Left ventricle myocardium inferior (tissue), 1 donor: Measurements from ENCODE around the gene UBC. TPM values are rescaled to one million over a fixed set of nuclear protein-coding genes. Genes with fewer than 3 reads are reported as not detected.

Experiments used
- DNase-seq: peaks from one replicate; pipeline ENCODE4 v3.0.0-alpha.2; 2020
- H3K27ac ChIP-seq: fragments of 200-600 bp; replicated peaks from 2 replicates; pipeline ENCODE4 v1.8.0; 2021
- H3K27me3 ChIP-seq: fragments of 200-600 bp; 2 replicates; pipeline ENCODE4 v1.8.0; 2021; ENCODE audit warnings: low read depth
- H3K36me3 ChIP-seq: fragments of 200-600 bp; 2 replicates; pipeline ENCODE4 v1.8.0; 2021
- H3K4me1 ChIP-seq: fragments of 200-600 bp; 2 replicates; pipeline ENCODE4 v1.8.0; 2021
- H3K4me3 ChIP-seq: fragments of 200-600 bp; 2 replicates; pipeline ENCODE4 v1.8.0; 2021; ENCODE audit warnings: mild to moderate bottlenecking, moderate library complexity
- H3K9me3 ChIP-seq: fragments of 200-600 bp; replicated peaks from 2 replicates; pipeline ENCODE4 v1.8.0; 2021
- CTCF ChIP-seq: fragments of 200-600 bp; IDR thresholded peaks from 2 replicates; pipeline ENCODE4 v1.8.0; 2021; ENCODE audit warnings: antibody characterized with exemption, mild to moderate bottlenecking, borderline replicate concordance
- intact Hi-C: fragments of 100-400 bp; cut with micrococcal nuclease; formaldehyde crosslinking; loops from one replicate; pipeline ENCODE4 v1.11.0; 2022
- total RNA-seq: library from RNA; stranded (reverse); fragmentation: NEBNext Ultra II Directional; extraction: Animal tissue kit (Norgen Biotek cat#: 25700); gene quantifications from one replicate; pipeline ENCODE4 v1.2.1, GENCODE V29; 2021
- donor health status: DM: no; HTN: yes; CAD: no; lungs with severe emphysema.

The UBC gene
- total RNA-seq, 1 donor from 2014 or later = 1,154 TPM

- peak overlapping the region; percentile 65 for H3K4me3 ChIP-seq
- DNase-seq = peak; percentile 91
- H3K4me1 ChIP-seq = peaks cover 41% of the 10 kb centered on the region
- peak overlapping the region; percentile 93 for H3K27ac ChIP-seq
- no peaks in the 10 kb centered on the region for H3K27me3 ChIP-seq
- H3K36me3 ChIP-seq = peaks cover 3% of the 10 kb centered on the region
- no peaks in the 10 kb centered on the region for H3K9me3 ChIP-seq
- intact Hi-C loops = no loop called here
- TF ChIP-seq CTCF = peak; percentile 97
Measured at GRCh38 chr12:124940393-124941169, 26.1 kb upstream of the UBC start.

- H3K4me1 ChIP-seq = peaks cover 41% of the 10 kb centered on the region
- H3K4me3 ChIP-seq = peak overlapping the region; percentile 65
- no peak for TF ChIP-seq CTCF
- H3K27me3 ChIP-seq = no peaks in the 10 kb centered on the region
- H3K27ac ChIP-seq = peak overlapping the region; percentile 93
- H3K9me3 ChIP-seq = no peaks in the 10 kb centered on the region
- peaks cover 3% of the 10 kb centered on the region for H3K36me3 ChIP-seq
- intact Hi-C loops = no loop called here
- DNase-seq = no peak
Measured at GRCh38 chr12:124940143-124940392, 25.6 kb upstream of the UBC start.

GRCh38 chr12:124939421-124940142, 25.1 kb upstream of the UBC start:
- Histone ChIP-seq H3K27me3 (no peaks in the 10 kb centered on the region), H3K9me3 (no peaks in the 10 kb centered on the region), H3K4me3 (peak overlapping the region; percentile 65), H3K4me1 (peaks cover 41% of the 10 kb centered on the region), H3K36me3 (peaks cover 3% of the 10 kb centered on the region), H3K27ac (peak overlapping the region; percentile 93)
- intact Hi-C loops = no loop called here
- no peak for TF ChIP-seq CTCF
- peak; percentile 85 for DNase-seq

- Histone ChIP-seq H3K27ac (peak overlapping the region; percentile 93), H3K4me3 (peak overlapping the region; percentile 65), H3K4me1 (peaks cover 41% of the 10 kb centered on the region), H3K9me3 (no peaks in the 10 kb centered on the region), H3K36me3 (peaks cover 3% of the 10 kb centered on the region), H3K27me3 (no peaks in the 10 kb centered on the region)
- TF ChIP-seq CTCF = peak; percentile 55
- intact Hi-C loops = no loop called here
- DNase-seq = peak; percentile 57
Measured at GRCh38 chr12:124939079-124939420, 24.6 kb upstream of the UBC start.

GRCh38 chr12:124938587-124938986, 24.1 kb upstream of the UBC start:
- H3K27me3 ChIP-seq = no peaks in the 10 kb centered on the region
- no peaks in the 10 kb centered on the region for H3K9me3 ChIP-seq
- intact Hi-C loops = no loop called here
- peaks cover 3% of the 10 kb centered on the region for H3K36me3 ChIP-seq
- peaks cover 41% of the 10 kb centered on the region for H3K4me1 ChIP-seq
- no peak for DNase-seq
- H3K4me3 ChIP-seq = peak overlapping the region; percentile 65
- H3K27ac ChIP-seq = peak overlapping the region; percentile 93
- no peak for TF ChIP-seq CTCF
